ENCODE results near the gene RPL27. TPM values are rescaled to one million over a fixed set of nuclear protein-coding genes. Genes with fewer than 3 reads are reported as not detected.
"Not testable (repeated sequence)": the region's sequence is repeated elsewhere in the genome, so short reads cannot be mapped to it uniquely, and the experiment has no call there.

Gene RPL27
- total RNA-seq, 1 donor from 2014 or later: 1,137 TPM

GRCh38 chr17:42980274-42980765 lies 17.9 kb upstream of the RPL27 start, which contains the start of gene RUNDC1:
RUNDC1 (plus strand) TSS chr17:42980565; CDS start chr17:42980577, 12 bp downstream.
- peak within 1 kb of the TSS; percentile 96 for H3K27ac Mint-ChIP-seq
- H3K4me1 Mint-ChIP-seq (ENCODE audit: low read depth): peaks cover 24% of the 10 kb centered on the region
- intact Hi-C loops (cut with micrococcal nuclease): loop anchor here (2.0 kb wide), 1 partner anchor 16 kb away; the partner anchor contains the start of gene AARSD1
- peak within 1 kb of the TSS; percentile 99 for H3K4me3 Mint-ChIP-seq (ENCODE audit: low read depth)
- peak; percentile 87 for DNase-seq (ENCODE audit: low spot score)
- H3K9me3 Mint-ChIP-seq: no peaks in the 10 kb centered on the region
- no peaks in the 10 kb centered on the region for H3K27me3 Mint-ChIP-seq (ENCODE audit: low read depth)
- peaks cover 28% of the 10 kb centered on the region for H3K36me3 Mint-ChIP-seq (ENCODE audit: low read depth)

GRCh38 chr17:42980766-42981397 lies 17.3 kb upstream of the RPL27 start:
- peak; percentile 54 for DNase-seq (ENCODE audit: low spot score)
- H3K4me1 Mint-ChIP-seq (ENCODE audit: low read depth): peaks cover 28% of the 10 kb centered on the region
- intact Hi-C loops (cut with micrococcal nuclease): loop anchor here (1.0 to 2.0 kb wide), 2 partner anchors 16 to 17 kb away; partner anchors contain the start of genes AARSD1 and RPL27
- peak overlapping the region; percentile 98 for H3K4me3 Mint-ChIP-seq (ENCODE audit: low read depth)
- no peaks in the 10 kb centered on the region for H3K27me3 Mint-ChIP-seq (ENCODE audit: low read depth)
- no peaks in the 10 kb centered on the region for H3K9me3 Mint-ChIP-seq
- peaks cover 33% of the 10 kb centered on the region for H3K36me3 Mint-ChIP-seq (ENCODE audit: low read depth)
- H3K27ac Mint-ChIP-seq: peak overlapping the region; percentile 96

- DNase-seq (ENCODE audit: low spot score): no peak
- H3K27me3 Mint-ChIP-seq (ENCODE audit: low read depth): no peaks in the 10 kb centered on the region
- H3K4me3 Mint-ChIP-seq (ENCODE audit: low read depth): peak overlapping the region; percentile 98
- H3K27ac Mint-ChIP-seq: peak overlapping the region; percentile 60
- H3K36me3 Mint-ChIP-seq (ENCODE audit: low read depth): peaks cover 40% of the 10 kb centered on the region
- intact Hi-C loops (cut with micrococcal nuclease): no loop called here
- no peaks in the 10 kb centered on the region for H3K9me3 Mint-ChIP-seq
- H3K4me1 Mint-ChIP-seq (ENCODE audit: low read depth): peaks cover 28% of the 10 kb centered on the region
These were observed 16.0 kb upstream of the RPL27 start for GRCh38 chr17:42982266-42982665.

- H3K4me3 Mint-ChIP-seq (ENCODE audit: low read depth): no peak overlapping the region
- intact Hi-C loops (cut with micrococcal nuclease): no loop called here
These were observed 13.0 kb upstream of the RPL27 start for GRCh38 chr17:42985225-42985624.

GRCh38 chr17:42989141-42989540 lies 9.1 kb upstream of the RPL27 start:
- intact Hi-C loops (cut with micrococcal nuclease): no loop called here
- H3K4me1 Mint-ChIP-seq (ENCODE audit: low read depth): peaks cover 10% of the 10 kb centered on the region
- no peak for DNase-seq (ENCODE audit: low spot score)
- H3K9me3 Mint-ChIP-seq: no peaks in the 10 kb centered on the region
- H3K36me3 Mint-ChIP-seq (ENCODE audit: low read depth): peaks cover 82% of the 10 kb centered on the region
- no peaks in the 10 kb centered on the region for H3K27me3 Mint-ChIP-seq (ENCODE audit: low read depth)
- no peak overlapping the region for H3K4me3 Mint-ChIP-seq (ENCODE audit: low read depth)
- H3K27ac Mint-ChIP-seq: no peak overlapping the region

More at GRCh38 chr17:42985225-42985624, 13.0 kb upstream of the RPL27 start:
- Mint-ChIP-seq H3K4me1 (ENCODE audit: low read depth) (peaks cover 24% of the 10 kb centered on the region), H3K27me3 (ENCODE audit: low read depth) (no peaks in the 10 kb centered on the region), H3K27ac (peak overlapping the region; percentile 16), H3K9me3 (no peaks in the 10 kb centered on the region), H3K36me3 (ENCODE audit: low read depth) (peaks cover 69% of the 10 kb centered on the region)
- DNase-seq (ENCODE audit: low spot score): no peak

GRCh38 chr17:42989726-42990652 lies 8.2 kb upstream of the RPL27 start:
- DNase-seq (ENCODE audit: low spot score): no peak
- peaks cover 83% of the 10 kb centered on the region for H3K36me3 Mint-ChIP-seq (ENCODE audit: low read depth)
- intact Hi-C loops (cut with micrococcal nuclease): loop anchor here (10.0 kb wide), 1 partner anchor 415 kb away; the partner anchor contains the start of gene PSMC3IP
- H3K9me3 Mint-ChIP-seq: no peaks in the 10 kb centered on the region
- no peak overlapping the region for H3K4me3 Mint-ChIP-seq (ENCODE audit: low read depth)
- no peak overlapping the region for H3K27ac Mint-ChIP-seq
- H3K4me1 Mint-ChIP-seq (ENCODE audit: low read depth): peaks cover 7% of the 10 kb centered on the region
- H3K27me3 Mint-ChIP-seq (ENCODE audit: low read depth): no peaks in the 10 kb centered on the region

GRCh38 chr17:42991471-42991870 lies 6.7 kb upstream of the RPL27 start:
- Mint-ChIP-seq H3K36me3 (ENCODE audit: low read depth) (peaks cover 78% of the 10 kb centered on the region), H3K9me3 (no peaks in the 10 kb centered on the region), H3K27ac (no peak overlapping the region), H3K4me3 (ENCODE audit: low read depth) (no peak overlapping the region), H3K4me1 (ENCODE audit: low read depth) (no peaks in the 10 kb centered on the region), H3K27me3 (ENCODE audit: low read depth) (no peaks in the 10 kb centered on the region)
- no peak for DNase-seq (ENCODE audit: low spot score)
- intact Hi-C loops (cut with micrococcal nuclease): loop anchor here (10.0 kb wide), 1 partner anchor 417 kb away; the partner anchor contains the start of gene PSMC3IP

- DNase-seq (ENCODE audit: low spot score): no peak
- Mint-ChIP-seq H3K9me3 (no peaks in the 10 kb centered on the region), H3K4me1 (ENCODE audit: low read depth) (peaks cover 7% of the 10 kb centered on the region), H3K27me3 (ENCODE audit: low read depth) (no peaks in the 10 kb centered on the region), H3K36me3 (ENCODE audit: low read depth) (peaks cover 67% of the 10 kb centered on the region), H3K4me3 (ENCODE audit: low read depth) (no peak overlapping the region), H3K27ac (no peak overlapping the region)
- intact Hi-C loops (cut with micrococcal nuclease): loop anchor here (10.0 kb wide), 1 partner anchor 418 kb away; the partner anchor contains the start of gene PSMC3IP
These were observed 5.3 kb upstream of the RPL27 start for GRCh38 chr17:42992872-42993271.

- intact Hi-C loops (cut with micrococcal nuclease): loop anchor here (10.0 kb wide), 1 partner anchor 419 kb away; the partner anchor contains the start of gene PSMC3IP
- not testable (repeated sequence) for H3K27me3 Mint-ChIP-seq (ENCODE audit: low read depth); H3K9me3 Mint-ChIP-seq; H3K4me1 Mint-ChIP-seq (ENCODE audit: low read depth); H3K27ac Mint-ChIP-seq; DNase-seq (ENCODE audit: low spot score); H3K4me3 Mint-ChIP-seq (ENCODE audit: low read depth)
- peaks cover 65% of the 10 kb centered on the region for H3K36me3 Mint-ChIP-seq (ENCODE audit: low read depth)
These were observed 4.3 kb upstream of the RPL27 start for GRCh38 chr17:42993913-42994312.

GRCh38 chr17:42997390-42997983 lies 732 bp upstream of the RPL27 start:
- no peaks in the 10 kb centered on the region for H3K27me3 Mint-ChIP-seq (ENCODE audit: low read depth)
- H3K4me3 Mint-ChIP-seq (ENCODE audit: low read depth): peak overlapping the region; percentile 93
- DNase-seq (ENCODE audit: low spot score): no peak
- peaks cover 67% of the 10 kb centered on the region for H3K36me3 Mint-ChIP-seq (ENCODE audit: low read depth)
- peak overlapping the region; percentile 97 for H3K27ac Mint-ChIP-seq
- intact Hi-C loops (cut with micrococcal nuclease): loop anchor here (10.0 kb wide), 1 partner anchor 423 kb away; the partner anchor contains the start of gene PSMC3IP
- no peaks in the 10 kb centered on the region for H3K9me3 Mint-ChIP-seq
- H3K4me1 Mint-ChIP-seq (ENCODE audit: low read depth): peaks cover 22% of the 10 kb centered on the region

GRCh38 chr17:42999003-42999525 lies 845 bp downstream of the RPL27 start:
- no peaks in the 10 kb centered on the region for H3K9me3 Mint-ChIP-seq
- no peaks in the 10 kb centered on the region for H3K27me3 Mint-ChIP-seq (ENCODE audit: low read depth)
- peak overlapping the region; percentile 97 for H3K27ac Mint-ChIP-seq
- H3K4me3 Mint-ChIP-seq (ENCODE audit: low read depth): peak overlapping the region; percentile 93
- peaks cover 68% of the 10 kb centered on the region for H3K36me3 Mint-ChIP-seq (ENCODE audit: low read depth)
- no peak for DNase-seq (ENCODE audit: low spot score)
- intact Hi-C loops (cut with micrococcal nuclease): loop anchor here (2.0 to 10.0 kb wide), 3 partner anchors 34 to 424 kb away; partner anchors contain the start of genes AARSD1, NBR1 and PSMC3IP
- H3K4me1 Mint-ChIP-seq (ENCODE audit: low read depth): peaks cover 22% of the 10 kb centered on the region

- Mint-ChIP-seq H3K36me3 (ENCODE audit: low read depth) (peaks cover 60% of the 10 kb centered on the region), H3K4me1 (ENCODE audit: low read depth) (peaks cover 22% of the 10 kb centered on the region)
- intact Hi-C loops (cut with micrococcal nuclease); DNase-seq (ENCODE audit: low spot score); H3K27ac Mint-ChIP-seq; H3K4me3 Mint-ChIP-seq (ENCODE audit: low read depth); H3K9me3 Mint-ChIP-seq; H3K27me3 Mint-ChIP-seq (ENCODE audit: low read depth): not testable (repeated sequence)
These were observed 2.7 kb downstream of the RPL27 start for GRCh38 chr17:43000894-43001293.

Data from activated T-helper 2 cell treated with anti-CD3 and anti-CD28 coated beads, Interferon-gamma antibody, Interleukin-2, Interleukin-4, amounts not matched to agents 10 μg/mL and 5 μg/mL and 100 μg/mL, durations not matched to agents 14 hours and 24 hours and 36 hours (primary cell).